Testis (tissue), 2 donors: ENCODE results near the gene SLC46A2.

Source experiments
- POLR2A ChIP-seq: fragments of 450-650 bp; IDR thresholded peaks from one replicate; pipeline ENCODE4 v1.6.1; 2017; ENCODE audit warnings: antibody characterized with exemption, mild to moderate bottlenecking, moderate library complexity
- TF ChIP-seq, protein P1 (sequence below), 3 experiments: fragments of 450-650 bp in 2 of 3; fragments of 200-600 bp in 1 of 3; sonication (generic) in 1 of 3; IDR thresholded peaks; one replicate each; pipeline ENCODE4 v1.5.1; 2016 to 2019; ENCODE audit warnings: antibody characterized with exemption in 3 of 3, mild to moderate bottlenecking in 2 of 3, moderate library complexity in 1 of 3

- TF ChIP-seq, protein P1, sequence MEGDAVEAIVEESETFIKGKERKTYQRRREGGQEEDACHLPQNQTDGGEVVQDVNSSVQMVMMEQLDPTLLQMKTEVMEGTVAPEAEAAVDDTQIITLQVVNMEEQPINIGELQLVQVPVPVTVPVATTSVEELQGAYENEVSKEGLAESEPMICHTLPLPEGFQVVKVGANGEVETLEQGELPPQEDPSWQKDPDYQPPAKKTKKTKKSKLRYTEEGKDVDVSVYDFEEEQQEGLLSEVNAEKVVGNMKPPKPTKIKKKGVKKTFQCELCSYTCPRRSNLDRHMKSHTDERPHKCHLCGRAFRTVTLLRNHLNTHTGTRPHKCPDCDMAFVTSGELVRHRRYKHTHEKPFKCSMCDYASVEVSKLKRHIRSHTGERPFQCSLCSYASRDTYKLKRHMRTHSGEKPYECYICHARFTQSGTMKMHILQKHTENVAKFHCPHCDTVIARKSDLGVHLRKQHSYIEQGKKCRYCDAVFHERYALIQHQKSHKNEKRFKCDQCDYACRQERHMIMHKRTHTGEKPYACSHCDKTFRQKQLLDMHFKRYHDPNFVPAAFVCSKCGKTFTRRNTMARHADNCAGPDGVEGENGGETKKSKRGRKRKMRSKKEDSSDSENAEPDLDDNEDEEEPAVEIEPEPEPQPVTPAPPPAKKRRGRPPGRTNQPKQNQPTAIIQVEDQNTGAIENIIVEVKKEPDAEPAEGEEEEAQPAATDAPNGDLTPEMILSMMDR (IDR thresholded peaks at IDR 0.05) = no peak
- no peak for TF ChIP-seq POLR2A
Observed at GRCh38 chr9:112850840-112851239, 39.8 kb downstream of the SLC46A2 start.
